AG10803 (cell line): ENCODE data around the gene ZNF691.

Experiments
- DNase-seq: peaks from one replicate; pipeline ENCODE4 v3.0.0; 2010; ENCODE audit warnings: low read depth
- H3K4me3 ChIP-seq: 2 replicates; pipeline ENCODE4 v1.5.1; 2011; ENCODE audit warnings: mild to moderate bottlenecking, low read length, control low read depth
- TF ChIP-seq, protein P1 (sequence below): conservative IDR thresholded peaks from 2 replicates; pipeline ENCODE4 v1.5.1; 2011; ENCODE audit warnings: mild to moderate bottlenecking, low read length, control low read depth, inconsistent platforms

Gene ZNF691

GRCh38 chr1:42877380-42877779 is 31.0 kb downstream of the ZNF691 start:
- TF ChIP-seq, protein P1, sequence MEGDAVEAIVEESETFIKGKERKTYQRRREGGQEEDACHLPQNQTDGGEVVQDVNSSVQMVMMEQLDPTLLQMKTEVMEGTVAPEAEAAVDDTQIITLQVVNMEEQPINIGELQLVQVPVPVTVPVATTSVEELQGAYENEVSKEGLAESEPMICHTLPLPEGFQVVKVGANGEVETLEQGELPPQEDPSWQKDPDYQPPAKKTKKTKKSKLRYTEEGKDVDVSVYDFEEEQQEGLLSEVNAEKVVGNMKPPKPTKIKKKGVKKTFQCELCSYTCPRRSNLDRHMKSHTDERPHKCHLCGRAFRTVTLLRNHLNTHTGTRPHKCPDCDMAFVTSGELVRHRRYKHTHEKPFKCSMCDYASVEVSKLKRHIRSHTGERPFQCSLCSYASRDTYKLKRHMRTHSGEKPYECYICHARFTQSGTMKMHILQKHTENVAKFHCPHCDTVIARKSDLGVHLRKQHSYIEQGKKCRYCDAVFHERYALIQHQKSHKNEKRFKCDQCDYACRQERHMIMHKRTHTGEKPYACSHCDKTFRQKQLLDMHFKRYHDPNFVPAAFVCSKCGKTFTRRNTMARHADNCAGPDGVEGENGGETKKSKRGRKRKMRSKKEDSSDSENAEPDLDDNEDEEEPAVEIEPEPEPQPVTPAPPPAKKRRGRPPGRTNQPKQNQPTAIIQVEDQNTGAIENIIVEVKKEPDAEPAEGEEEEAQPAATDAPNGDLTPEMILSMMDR: no peak
- no peak overlapping the region for H3K4me3 ChIP-seq
- DNase-seq: no peak

DNA sequence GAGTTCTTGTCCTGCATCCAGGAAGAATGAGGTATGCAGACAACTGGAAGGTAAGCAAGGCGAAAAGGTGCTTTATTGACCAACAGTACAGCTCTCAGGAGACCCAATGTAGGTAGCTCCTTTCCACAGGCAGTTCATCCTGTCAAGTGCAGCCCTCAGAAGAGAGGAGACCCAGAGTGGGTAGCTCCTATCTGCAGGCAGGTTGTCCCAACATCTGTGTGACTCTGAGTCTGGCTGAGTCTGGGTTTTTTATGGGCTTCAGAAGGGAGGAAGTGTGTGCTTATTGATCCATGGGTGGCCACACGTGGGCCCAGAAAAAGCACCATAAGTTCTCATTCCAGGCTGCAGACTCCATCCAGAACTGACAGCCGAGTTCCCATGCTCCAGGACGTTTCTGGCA is 34.0 kb downstream of the ZNF691 start:
- TF ChIP-seq, protein P1: no peak
- no peak for DNase-seq

DNA sequence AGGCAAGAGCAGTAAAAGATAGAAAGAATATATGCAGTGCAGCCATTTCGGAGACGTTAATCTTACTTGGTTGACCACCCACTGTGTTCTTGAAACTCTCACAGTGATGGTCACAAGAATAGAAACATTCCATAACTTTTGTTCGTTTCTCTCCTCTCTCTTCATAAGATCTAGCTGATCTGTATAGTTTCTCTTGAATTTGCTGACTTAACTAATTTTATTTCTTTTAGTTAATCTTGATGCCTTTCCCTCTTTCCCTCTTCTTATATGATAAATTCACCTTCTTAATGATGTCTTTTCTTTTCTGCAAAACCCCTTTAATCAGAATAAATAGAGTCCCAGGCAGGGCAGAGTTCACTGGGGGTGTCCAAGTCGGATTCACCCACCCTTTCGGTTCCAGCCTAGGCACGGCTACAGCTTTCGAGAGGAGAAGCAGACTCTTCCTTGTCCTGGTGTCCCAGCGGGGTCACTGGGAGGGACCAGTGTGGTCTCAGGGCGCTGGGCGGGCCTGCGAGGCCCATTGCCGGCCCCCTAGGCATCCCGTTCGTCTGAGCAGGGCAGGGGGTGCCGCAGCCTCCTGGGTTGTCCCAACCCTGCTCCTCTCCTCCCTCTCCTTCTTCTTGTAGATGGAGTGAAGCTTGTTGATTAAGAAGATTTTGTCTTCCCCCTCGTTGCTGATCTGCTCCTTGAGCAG is 39.8 kb downstream of the ZNF691 start:
- no peak for DNase-seq
- TF ChIP-seq, protein P1: no peak
- no peak overlapping the region for H3K4me3 ChIP-seq

More for the DNA sequence above, 34.0 kb downstream of the ZNF691 start:
- no peak overlapping the region for H3K4me3 ChIP-seq

DNA sequence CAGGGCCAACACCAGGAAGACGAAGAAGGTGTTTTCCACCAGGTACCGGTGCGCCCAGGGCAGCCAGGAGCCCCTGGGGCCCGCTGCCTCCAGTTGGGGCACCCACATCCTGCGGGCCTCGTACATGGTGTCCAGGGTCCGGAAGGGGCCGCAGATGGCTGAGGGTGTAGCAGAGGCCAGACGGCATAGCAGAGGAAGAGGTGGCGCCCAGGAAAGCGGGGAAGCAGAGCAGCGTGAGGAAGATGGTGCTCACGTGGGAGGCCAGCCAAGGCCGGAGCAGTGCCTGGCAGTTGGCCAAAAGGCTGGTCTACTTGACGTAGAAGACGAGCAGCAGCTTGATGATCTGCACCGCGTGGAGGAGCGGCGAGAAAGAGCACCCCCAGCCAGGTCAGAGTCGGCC is 40.4 kb downstream of the ZNF691 start:
- TF ChIP-seq, protein P1: no peak
- no peak overlapping the region for H3K4me3 ChIP-seq
- no peak for DNase-seq

- H3K4me3 ChIP-seq: no peak overlapping the region
- TF ChIP-seq, protein P1: no peak
These were observed 41.0 kb downstream of the ZNF691 start for GRCh38 chr1:42887366-42887765.

DNA sequence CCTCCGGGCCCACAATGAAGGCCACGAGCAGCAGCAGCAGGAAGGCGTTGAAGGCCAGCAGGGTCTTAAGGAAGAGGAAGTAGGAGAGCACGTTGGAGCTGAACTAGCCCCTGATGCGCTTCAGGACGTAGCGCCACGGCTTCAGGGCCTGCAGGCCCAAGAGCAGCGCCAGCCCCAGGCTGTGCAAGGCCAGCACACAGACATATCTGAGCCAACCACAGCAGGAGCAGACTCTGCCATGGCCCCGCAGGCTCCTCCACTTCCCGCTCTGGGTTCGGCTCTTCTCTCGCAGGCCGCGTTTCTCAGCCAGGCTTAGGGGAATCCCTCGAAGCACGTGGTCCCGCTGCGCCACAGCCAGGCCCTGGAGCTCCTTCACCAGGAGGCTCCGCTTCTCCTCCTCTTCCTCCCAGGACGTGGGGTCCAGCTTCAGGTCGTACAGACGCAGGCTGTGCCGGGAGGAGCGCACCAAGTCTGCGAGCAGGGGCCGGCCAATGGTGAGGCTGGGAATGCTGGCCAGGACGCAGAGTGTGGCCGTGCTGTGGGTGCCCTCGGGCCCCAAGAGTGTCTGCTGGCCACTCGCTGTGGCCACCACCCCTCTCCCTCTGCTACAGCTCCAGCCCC is 41.7 kb downstream of the ZNF691 start:
- DNase-seq: no peak
- TF ChIP-seq, protein P1: no peak
- H3K4me3 ChIP-seq: no peak overlapping the region

More at GRCh38 chr1:42887366-42887765, 41.0 kb downstream of the ZNF691 start:
- no peak for DNase-seq

- H3K4me3 ChIP-seq: no peak overlapping the region
- no peak for DNase-seq
- TF ChIP-seq, protein P1: no peak
These were observed 42.9 kb downstream of the ZNF691 start for GRCh38 chr1:42889264-42889663.
